HG03439 (cell line): ENCODE data around the gene MKNK2.
"Not testable (repeated sequence)": the region's sequence is repeated elsewhere in the genome, so short reads cannot be mapped to it uniquely, and the experiment has no call there.

Source experiments
- ATAC-seq: cut with Tn5 transposase; IDR thresholded peaks from one replicate; pipeline ENCODE4 v1.9.1; 2021; ENCODE audit warnings: mild to moderate bottlenecking, moderate library complexity; ENCODE audit not compliant: unreplicated experiment

The MKNK2 gene

DNA sequence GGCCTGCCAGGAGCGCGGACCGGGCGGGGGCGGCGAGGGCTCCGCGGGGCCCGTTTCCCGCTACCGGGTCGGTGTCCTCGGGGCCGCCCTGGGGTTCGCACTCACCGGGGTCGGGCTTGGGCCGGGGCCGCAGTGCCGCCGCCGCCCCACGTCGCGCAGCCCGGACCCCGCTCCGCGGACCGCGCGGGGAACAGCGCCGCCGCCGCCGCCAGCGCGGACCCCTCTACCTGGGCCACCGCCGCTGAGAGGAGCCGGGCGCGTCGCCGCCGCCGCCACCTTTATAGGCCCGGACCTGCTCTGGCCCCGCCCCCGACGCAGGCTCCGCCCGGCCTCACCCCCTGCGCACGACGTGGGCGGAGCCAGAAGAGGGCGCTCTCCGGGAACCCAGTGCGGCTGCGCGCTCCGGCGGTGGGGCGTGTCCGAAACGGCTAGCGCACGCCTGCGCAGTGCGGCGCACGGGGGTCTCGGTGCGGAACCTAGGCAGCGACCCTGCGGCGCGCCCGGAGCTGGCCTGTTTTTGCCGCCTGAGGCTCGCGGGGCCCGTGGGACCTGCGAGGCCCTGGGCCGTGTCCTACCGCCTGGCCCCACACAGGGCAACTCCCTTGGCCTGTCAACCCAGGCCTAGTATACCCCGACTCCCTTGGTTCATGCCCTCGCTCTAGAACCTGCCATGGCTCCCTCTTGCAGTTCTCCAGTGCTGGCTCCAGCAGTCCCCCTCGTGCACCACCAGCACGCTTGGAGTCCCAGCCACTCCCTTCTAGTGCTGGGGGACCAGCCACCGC is at the start of gene MKNK2:
MKNK2 (minus strand) TSS at position 254 of the 782 bp plus-strand sequence. CDS start 393 bp downstream, outside the sequence.
- peak; percentile 57 for ATAC-seq

DNA sequence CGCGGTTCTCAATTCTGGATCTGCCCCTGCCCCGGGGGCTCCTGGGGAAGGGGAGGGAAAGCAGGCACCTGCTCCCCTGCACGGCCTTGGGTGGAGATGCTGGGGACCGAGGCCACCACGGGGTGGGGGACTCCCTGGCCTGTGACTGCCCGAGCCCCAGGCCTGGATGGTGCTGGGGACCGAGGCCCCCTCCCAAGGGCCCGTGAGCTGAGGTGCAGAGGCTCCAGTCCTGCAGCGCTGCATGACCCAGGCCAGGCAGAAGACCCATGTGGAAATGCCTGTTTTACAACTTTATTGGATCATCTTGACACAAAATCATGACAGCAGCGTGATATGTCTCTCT is 49.6 kb upstream of the MKNK2 start:
- no peak for ATAC-seq

DNA sequence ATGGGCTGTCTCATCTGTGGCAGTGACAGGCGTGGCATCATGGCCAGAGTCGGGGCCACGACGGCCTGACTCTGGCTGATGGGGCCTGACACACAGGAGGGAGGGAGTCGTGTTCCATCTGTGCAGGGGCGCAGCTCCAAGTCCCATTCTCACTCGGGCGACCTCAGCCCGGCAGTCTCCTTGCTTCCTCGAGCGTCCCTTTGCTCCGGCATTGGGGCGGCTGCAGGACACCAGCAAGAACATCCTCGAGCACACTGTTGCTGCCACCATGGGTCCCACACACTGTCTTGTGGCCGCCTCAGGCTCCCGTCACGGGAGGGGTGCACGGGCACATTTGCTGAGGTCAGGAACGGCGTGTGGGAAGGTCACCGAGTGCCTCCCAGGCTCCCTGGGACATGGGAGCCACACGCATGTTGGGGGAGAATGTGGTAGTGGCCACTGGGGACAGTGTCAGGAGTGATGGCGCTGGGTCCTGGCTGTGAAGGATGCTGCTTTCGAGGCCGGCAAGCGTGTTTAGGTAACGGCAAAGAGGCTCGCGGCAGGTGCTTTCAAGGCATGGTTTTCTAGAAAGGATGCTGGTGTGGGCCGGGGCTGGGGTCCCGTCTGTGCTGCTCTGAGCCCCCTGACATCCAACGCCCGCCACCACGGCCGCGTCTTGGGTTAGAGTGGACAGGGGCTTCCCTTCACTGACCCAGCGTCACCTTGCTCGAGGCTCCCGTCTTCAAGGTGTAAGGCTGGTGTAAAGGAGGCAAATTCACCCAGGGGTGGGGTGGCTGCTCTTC is 49.1 kb upstream of the MKNK2 start:
- ATAC-seq = no peak

DNA sequence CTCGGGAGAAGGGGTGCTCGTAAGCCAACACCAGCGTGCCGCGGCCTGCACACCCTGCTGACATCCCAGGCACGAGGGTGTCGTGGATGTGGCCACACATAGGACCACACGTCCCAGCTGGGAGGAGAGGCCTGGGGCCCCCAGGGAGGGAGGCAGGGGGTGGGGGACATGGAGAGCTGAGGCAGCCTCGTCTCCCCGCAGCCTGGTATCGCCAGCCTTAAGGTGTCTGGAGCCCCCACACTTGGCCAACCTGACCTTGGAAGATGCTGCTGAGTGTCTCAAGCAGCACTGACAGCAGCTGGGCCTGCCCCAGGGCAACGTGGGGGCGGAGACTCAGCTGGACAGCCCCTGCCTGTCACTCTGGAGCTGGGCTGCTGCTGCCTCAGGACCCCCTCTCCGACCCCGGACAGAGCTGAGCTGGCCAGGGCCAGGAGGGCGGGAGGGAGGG is 48.0 kb upstream of the MKNK2 start:
- ATAC-seq = no peak

DNA sequence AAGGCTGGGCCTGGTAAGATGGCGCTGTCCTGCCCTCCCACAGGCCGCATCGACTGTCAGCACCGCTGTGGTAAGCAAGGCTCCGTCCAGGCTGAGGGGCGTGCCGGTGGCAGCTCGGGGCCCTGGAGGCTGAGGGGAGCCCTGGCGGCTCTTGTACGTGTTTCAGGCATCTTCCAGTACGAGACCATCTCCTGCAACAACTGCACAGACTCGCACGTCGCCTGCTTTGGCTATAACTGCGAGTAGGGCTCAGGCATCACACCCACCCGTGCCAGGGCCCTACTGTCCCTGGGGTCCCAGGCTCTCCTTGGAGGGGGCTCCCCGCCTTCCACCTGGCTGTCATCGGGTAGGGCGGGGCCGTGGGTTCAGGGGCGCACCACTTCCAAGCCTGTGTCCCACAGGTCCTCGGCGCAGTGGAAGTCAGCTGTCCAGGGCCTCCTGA is 46.9 kb upstream of the MKNK2 start:
- no peak for ATAC-seq

DNA sequence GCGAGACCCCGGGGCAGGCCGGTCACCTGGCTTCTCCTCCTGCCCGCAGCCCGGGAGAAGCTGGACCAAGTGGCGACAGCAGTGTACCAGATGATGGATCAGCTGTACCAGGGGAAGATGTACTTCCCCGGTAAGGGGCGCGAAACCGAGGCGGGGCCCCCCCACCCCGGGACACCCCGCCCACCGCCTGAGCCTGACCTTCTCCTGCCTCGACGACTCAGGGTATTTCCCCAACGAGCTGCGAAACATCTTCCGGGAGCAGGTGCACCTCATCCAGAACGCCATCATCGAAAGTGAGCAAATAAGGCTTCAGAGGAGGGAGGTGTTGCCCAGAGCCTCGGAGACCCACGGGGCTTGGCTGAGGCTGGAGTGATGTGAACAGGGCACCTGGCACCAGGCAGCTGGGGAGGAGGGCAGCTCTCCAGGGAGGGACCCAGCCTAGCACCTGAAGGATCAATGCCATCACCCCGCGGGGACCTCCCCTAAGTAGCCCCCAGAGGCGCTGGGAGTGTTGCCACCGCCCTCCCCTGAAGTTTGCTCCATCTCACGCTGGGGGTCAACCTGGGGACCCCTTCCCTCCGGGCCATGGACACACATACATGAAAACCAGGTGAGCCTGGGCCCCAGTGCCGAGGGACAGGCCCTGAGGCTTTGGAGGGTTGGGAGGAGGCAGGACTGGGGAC is 46.3 kb upstream of the MKNK2 start:
- ATAC-seq = peak; percentile 3

DNA sequence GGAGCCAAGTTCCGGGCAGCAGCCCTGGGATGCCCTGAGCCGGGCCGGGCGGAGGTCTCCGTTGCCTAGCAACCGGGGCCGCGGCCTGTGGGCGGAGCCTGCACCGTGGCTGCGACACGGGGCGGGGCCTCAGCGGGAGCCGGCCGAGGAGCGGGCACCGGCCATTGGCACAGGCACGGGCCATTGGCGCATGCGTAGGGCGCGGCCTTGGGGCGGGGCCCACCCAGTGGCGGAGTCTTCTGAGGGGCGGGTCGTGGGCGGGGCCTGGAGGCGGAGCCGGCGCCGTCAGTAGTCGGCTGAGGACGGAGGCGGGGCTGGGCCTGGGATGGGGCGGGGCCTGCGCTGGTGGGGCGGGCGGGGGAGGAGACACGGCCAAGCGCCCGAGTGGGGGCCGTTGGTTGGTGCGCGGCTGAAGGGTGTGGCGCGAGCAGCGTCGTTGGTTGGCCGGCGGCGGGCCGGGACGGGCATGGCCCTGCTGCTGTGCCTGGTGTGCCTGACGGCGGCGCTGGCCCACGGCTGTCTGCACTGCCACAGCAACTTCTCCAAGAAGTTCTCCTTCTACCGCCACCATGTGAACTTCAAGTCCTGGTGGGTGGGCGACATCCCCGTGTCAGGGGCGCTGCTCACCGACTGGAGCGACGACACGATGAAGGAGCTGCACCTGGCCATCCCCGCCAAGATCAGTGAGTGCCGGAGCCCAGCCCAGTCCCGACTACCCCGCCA is 45.6 kb upstream of the MKNK2 start, which contains the start of gene IZUMO4:
IZUMO4 (plus strand) TSS at position 436 of the 723 bp plus-strand sequence; CDS start at position 467, 31 bp downstream.
- peak; percentile 52 for ATAC-seq

DNA sequence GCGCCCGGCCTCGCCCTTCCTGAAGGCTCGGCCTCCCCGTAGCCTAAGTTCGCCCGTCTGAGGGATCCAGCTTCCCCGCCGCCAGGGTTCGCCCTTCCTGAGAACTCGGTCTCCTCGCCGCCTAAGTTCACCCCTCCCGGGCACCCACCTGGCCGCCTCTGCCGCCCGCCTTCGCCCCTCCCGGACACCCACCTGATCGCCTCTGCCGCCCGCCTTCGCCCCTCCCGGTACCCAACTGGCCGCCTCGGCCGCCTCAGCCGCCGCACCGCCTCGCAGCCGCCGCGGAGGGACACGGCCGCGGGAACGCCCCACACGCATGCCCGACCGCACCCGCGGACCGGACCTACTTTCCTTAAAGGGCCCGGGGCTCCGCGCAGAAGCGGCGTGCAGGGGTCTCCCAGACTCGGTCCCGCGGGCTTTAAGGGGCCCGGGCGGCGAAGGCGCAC is 45.0 kb upstream of the MKNK2 start, which contains the start of gene MOB3A:
MOB3A (minus strand) TSS at position 293 of the 446 bp plus-strand sequence. CDS start 17,766 bp downstream, outside the sequence.
- ATAC-seq = peak; percentile 43

DNA sequence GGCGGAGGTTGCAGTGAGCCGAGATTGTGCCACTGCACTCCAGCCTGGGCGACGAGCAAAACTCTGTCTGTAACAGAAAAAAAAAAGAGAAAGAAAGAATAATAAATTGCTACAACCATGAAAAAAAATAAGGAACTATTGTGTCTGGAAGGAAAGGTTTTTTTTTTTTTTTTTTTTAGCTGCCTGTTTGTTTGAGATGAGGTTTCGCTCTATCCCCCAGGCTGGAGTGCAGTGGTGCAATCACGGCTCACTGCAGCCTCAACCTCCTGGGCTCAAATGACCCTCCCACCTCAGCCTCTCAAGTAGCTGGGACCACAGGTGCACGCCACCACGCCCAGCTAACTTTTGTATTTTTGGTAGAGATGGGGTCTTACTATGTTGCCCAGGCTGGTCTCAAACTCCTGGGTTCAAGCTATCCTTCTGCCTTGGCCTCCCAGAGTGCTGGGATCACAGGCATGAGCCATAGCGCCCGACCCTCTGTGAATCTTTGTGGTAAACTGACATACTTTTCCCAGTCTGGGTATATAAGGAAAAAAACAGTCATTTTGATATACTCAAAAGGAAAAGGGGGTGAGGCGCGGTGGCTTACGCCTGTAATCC is 41.0 kb upstream of the MKNK2 start:
- not testable (repeated sequence) for ATAC-seq

DNA sequence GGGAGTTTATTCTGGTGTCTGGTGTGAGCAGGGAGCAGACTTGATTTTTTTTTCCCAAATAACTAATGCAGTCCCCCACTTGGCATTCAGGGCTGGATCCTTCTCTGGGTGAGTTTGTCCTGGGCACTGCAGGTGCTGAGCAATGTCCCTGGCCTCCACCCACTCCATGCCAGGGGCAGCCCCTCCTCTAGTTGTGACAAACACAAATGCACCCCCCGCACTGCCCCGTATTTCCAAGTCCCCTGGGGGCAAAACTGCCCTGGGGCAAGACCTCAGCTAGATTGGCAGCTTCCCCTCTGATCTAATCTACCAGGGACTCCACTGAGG is 38.6 kb upstream of the MKNK2 start:
- ATAC-seq = peak; percentile 9

DNA sequence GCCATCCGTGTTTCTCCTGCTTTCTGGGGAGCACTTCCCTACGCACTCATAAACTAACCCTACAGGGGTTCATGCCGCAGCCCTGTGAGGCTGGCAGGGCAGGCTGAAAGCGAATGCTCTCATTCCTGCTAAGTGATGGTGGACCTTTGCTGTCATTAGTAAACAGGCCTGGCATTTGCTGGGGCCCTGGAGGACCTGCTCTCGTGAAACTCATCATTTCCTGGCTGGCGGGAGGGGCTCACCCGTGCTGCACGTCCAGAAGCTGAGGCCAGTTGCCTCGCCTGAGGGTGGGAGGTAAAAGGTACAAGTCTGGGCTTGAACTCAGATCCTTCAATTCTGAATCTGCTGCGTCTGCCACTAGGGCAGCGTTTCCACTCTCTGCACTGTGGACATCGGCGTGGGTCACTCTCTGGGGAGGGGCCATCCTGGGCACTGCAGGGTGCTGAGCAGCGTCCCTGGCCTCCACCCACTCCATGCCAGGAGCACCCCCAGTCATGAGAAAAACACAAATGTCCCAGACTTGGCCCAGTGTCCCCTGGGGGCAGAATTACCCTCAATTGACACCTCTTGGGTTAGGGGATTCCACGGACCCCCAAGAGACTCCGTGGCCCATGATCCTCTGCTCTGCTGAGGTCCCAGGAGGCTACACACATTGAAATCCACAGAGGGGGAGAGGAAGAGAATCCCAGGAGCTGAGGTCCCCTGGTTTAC is 38.1 kb upstream of the MKNK2 start:
- ATAC-seq = peak; percentile 4

DNA sequence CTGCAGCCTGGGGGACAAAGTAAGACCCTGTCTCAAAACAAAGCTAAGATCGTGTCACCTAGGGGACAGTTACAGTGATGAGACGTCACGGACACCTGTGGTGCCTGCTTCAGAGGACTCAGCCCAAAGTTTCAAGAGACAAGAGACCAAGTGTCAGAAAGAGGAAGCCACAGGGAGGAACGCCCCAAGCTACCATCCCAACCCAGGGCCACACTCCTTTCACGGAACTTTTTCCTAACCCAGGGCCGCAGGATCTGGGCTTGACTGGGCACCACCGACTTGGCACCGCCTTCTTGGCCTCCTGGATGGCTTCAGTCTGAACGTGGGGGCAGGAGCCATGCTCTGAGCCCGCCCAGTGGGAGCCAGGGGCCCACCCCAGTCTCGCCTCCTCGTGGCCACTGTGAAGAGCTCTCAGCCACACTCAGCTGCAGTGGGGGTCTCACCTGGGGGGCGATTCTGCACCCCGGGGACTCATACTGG is 36.6 kb upstream of the MKNK2 start:
- ATAC-seq = peak; percentile 20

DNA sequence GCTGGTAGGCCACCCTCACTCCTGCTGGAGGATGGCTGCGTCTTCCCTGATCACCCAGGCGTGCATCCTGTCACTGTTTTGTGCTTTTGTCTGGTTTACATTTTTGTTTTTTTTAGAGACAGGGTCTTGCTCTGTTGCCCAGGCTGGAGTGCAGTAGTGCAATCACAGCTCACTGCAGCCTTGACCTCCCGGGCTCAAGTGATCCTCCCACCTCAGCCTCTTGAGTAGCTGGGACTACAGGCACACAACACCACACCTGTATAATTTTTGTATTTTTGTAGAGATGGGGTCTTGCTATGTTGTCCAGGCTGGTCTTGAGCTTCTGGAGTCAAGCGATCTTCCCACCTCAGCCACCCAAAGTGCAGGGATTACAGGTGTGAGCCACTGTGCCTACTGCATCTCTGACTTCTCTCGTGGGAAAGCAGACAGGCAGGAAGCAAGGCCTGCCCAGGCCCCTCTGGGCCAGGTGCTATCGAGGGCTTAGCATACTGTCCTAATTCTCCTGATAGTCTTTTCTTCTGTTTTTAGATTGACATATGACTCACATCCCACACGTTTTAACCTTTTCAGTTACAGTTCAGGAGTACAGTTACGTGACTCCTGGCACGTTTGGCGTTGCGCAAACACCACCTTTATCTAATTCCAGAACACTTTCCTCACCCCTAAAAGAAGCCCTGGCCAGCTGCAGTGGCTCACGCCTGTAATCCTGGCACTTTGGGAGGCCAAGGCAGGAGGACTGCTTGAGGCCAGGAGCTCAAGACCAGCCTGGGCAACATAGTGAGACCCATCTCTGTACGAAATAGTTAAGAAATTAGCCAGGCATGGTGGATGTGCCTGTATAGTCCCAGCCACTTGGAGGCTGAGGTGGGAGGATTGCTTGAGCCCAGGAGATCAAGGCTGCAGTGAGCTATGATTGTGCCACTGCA is 35.9 kb upstream of the MKNK2 start:
- ATAC-seq = peak; percentile 10

DNA sequence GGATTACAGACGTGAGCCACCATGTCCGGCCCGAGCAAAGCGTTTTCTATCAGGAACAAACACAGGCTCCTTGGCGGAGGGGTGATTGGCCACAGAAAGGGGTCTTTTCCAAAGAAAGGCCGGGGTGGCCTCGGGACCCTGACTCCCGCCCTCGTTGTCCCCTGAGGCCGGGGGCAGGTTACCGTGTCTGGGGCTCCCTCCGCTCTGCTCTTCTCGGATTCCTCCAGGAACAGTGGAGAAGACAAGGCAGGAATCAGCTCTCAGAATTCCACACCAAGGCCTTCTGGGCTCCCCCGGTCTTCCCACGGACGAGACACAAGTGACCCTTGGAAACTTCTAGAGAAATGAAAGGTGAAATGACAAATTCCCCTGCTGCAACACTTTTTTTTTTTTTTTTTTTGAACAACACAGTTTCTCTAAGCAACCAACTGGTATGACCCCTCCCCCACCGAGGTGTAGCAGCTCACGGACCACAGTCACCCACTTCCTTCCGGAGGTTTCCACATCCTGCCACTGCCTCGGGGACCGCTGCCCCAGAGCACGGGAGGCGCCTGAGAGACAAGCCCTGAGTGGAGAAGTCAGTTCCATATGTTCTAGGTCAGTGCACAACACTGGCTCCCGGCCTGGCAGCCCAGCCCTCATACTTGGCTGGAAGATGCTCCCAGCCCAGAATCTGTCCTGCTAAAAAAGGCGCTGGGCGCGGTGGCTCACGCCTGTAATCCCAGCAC is 34.1 kb upstream of the MKNK2 start:
- ATAC-seq = peak; percentile 36

DNA sequence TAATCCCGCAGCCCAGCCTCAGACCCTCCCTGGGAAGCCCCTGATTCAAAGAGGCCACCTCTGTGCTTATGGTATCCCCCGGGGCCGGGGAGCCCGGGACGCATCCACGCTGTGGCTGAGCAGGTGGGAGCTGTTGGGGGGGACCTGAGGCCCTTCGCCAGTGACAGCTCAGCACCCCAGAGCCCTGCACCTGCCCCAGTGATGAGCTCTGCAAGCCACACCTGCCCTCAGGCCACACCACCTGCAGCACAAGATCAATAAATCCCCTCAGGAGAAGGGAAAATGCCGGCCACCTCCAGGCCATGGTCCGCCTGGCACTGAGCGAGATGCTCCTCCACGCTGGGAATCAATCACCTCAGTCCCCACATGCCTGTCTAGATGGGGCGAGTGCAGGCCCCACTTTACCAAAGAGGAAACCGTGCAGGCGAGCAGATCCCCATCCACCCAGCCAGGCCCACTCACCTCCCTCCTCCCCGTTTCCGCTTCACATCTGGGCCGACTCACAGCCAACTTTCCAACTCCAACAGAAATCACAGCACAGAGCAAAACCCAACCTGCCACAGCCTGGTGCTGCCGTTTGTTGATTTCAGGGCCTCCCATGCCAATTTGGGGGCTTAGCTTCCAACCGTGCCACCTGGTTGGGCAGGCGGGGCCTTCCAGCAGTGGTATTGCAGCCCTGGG is 32.3 kb upstream of the MKNK2 start:
- ATAC-seq = no peak

DNA sequence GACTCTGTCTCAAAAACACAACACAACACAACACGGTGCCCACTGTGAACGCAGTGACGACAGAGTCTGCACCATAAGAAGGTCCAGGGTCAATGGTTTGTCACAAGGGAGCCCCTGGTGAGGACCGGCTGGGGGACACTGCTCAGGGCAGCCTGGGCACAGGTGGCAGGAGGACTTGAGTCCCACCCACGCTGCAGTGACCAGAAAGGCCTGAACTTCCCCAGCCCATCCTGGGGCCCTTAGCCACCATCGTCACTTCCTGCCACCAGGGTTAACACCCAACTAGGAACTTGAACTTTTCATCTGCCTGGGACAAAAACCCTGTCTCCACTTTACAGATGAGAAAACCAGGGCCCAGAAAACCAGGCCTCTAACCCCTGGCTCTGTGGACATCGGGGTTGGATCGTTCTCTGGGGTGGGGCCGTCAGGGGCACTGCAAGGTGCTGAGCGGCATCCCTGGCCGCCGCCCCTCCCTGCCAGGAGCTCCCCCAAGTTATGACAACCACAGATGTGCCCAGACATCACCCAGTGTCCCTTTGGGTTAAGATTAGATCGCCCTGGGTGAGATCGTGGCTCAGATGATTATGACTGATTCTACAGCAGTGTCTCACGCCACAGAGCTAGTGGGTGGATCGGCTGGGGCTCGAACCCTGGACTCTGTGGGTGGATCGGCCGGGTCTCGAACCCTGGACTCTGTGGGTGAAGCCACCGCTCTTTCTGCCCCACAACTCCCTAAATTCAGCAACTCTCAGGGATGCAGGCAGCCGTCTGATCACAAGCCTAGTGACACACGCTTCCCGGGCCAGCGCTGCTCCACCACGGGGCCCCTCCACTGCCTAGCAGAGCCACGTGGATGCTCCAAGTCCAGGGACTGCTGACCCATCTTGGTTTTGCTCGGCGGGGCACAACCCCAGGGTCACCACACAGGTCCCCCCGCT is 31.1 kb upstream of the MKNK2 start:
- ATAC-seq = no peak
